CD8-positive, alpha-beta memory T cell (primary cell): ENCODE data around the gene PLBD1. TPM values are rescaled to one million over a fixed set of nuclear protein-coding genes. Genes with fewer than 3 reads are reported as not detected.

Experiments
- CTCF ChIA-PET: fragments of 350-600 bp; sonication (Branson Sonifier 250); formaldehyde crosslinking; loops from one replicate; lab custom pipeline; 2021; ENCODE audit warnings: antibody characterized with exemption; lab: Charles Lee
- POLR2A ChIA-PET: fragments of 350-600 bp; sonication (Branson Sonifier 250); formaldehyde crosslinking; loops from one replicate; lab custom pipeline; 2021; ENCODE audit warnings: antibody characterized with exemption; lab: Charles Lee
- DNase-seq, 5 donors: peaks; one replicate each; pipeline versions ENCODE4 v3.0.0 to v3.0.0-alpha.2; 2020 to 2022; ENCODE audit warnings: mixed read lengths in 1 of 5
- H3K27ac ChIP-seq: one replicate; pipeline ENCODE4 v1.7.0; 2013; ENCODE audit warnings: low read depth, mild to moderate bottlenecking, low read length, moderate library complexity
- H3K27me3 ChIP-seq: 2 replicates; pipeline ENCODE4 v1.7.0; 2013; ENCODE audit warnings: low read length, mild to moderate bottlenecking; ENCODE audit not compliant: insufficient read depth, poor library complexity, severe bottlenecking
- H3K36me3 ChIP-seq: 2 replicates; pipeline ENCODE4 v1.7.0; 2013; ENCODE audit warnings: mild to moderate bottlenecking, low read length, moderate library complexity; ENCODE audit not compliant: insufficient read depth
- H3K4me1 ChIP-seq: 2 replicates; pipeline ENCODE4 v1.7.0; 2013; ENCODE audit warnings: mild to moderate bottlenecking, low read length, moderate library complexity; ENCODE audit not compliant: insufficient read depth
- H3K4me3 ChIP-seq: 2 replicates; pipeline ENCODE4 v1.7.0; 2013; ENCODE audit warnings: mild to moderate bottlenecking, low read length
- H3K9me3 ChIP-seq: 2 replicates; pipeline ENCODE4 v1.7.0; 2013; ENCODE audit warnings: mild to moderate bottlenecking, low read length
- H3K27ac Mint-ChIP-seq, 8 donors: one replicate each; pipeline ENCODE4 v1.8.0; 2020 to 2021; ENCODE audit warnings: mixed read lengths in 8 of 8, mild to moderate bottlenecking in 6 of 8, inconsistent platforms in 3 of 8, moderate library complexity in 3 of 8
- H3K27me3 Mint-ChIP-seq, 2 donors: one replicate each; pipeline ENCODE4 v1.8.0; 2020 to 2021; ENCODE audit warnings: mixed read lengths in 2 of 2, mild to moderate bottlenecking in 1 of 2, moderate library complexity in 1 of 2
- H3K36me3 Mint-ChIP-seq, 3 donors: one replicate each; pipeline ENCODE4 v1.8.0; 2020 to 2021; ENCODE audit warnings: mixed read lengths in 3 of 3, inconsistent platforms in 1 of 3, mild to moderate bottlenecking in 1 of 3
- H3K4me1 Mint-ChIP-seq, 3 donors: one replicate each; pipeline ENCODE4 v1.8.0; 2020 to 2021; ENCODE audit warnings: mixed read lengths in 3 of 3, inconsistent platforms in 1 of 3, mild to moderate bottlenecking in 1 of 3
- H3K4me3 Mint-ChIP-seq, 7 donors: one replicate each; pipeline ENCODE4 v1.8.0; 2020 to 2021; ENCODE audit warnings: mixed read lengths in 7 of 7, mild to moderate bottlenecking in 6 of 7, moderate library complexity in 4 of 7, inconsistent platforms in 2 of 7
- H3K9me3 Mint-ChIP-seq, 5 donors: one replicate each; pipeline ENCODE4 v1.8.0; 2020 to 2022; ENCODE audit warnings: mixed read lengths in 5 of 5, mild to moderate bottlenecking in 3 of 5, moderate library complexity in 2 of 5, inconsistent platforms in 1 of 5
- polyA plus RNA-seq: library from polyadenylated mRNA; unstranded; fragments of 300-500 nt; fragmentation: Illumina TruSeq; gene quantifications from one replicate; pipeline ENCODE4 v1.2.3, GENCODE V29; 2021
- total RNA-seq, 2 experiments: library from RNA; stranded (reverse); gene quantifications; one replicate each; pipeline ENCODE4 v1.2.3, GENCODE V29; 2021

PLBD1 gene
- total and polyA plus RNA-seq, 3 experiments from 2014 or later = 0.24 TPM; not detected in 2

- DNase-seq = peak in 2 of 5 donors; percentile 59 to 69
- H3K4me1 Mint-ChIP-seq = peaks cover 19 to 23% (median 22%) of the 10 kb centered on the region in 3 donors
- Histone ChIP-seq H3K36me3 (no peaks in the 10 kb centered on the region), H3K4me3 (no peak overlapping the region), H3K4me1 (peaks cover 5% of the 10 kb centered on the region), H3K27me3 (no peaks in the 10 kb centered on the region), H3K9me3 (no peaks in the 10 kb centered on the region), H3K27ac (no peak overlapping the region)
- peaks cover 3 to 15% of the 10 kb centered on the region in 2 donors for H3K27me3 Mint-ChIP-seq
- H3K36me3 Mint-ChIP-seq = no peaks in the 10 kb centered on the region
- H3K9me3 Mint-ChIP-seq = no peaks in the 10 kb centered on the region
- ChIA-PET POLR2A (no interaction called here), CTCF (no interaction called here)
- H3K4me3 Mint-ChIP-seq = peak overlapping the region in 5 of 7 donors; percentile 8 to 61 (median 49)
- H3K27ac Mint-ChIP-seq = peak overlapping the region in 3 of 8 donors; percentile 5 to 60 (median 15)
Observed at GRCh38 chr12:14577344-14577743, 9.7 kb upstream of the PLBD1 start.

- Histone ChIP-seq H3K4me1 (peaks cover 5% of the 10 kb centered on the region), H3K4me3 (no peak overlapping the region), H3K27me3 (peaks cover 4% of the 10 kb centered on the region), H3K9me3 (no peaks in the 10 kb centered on the region), H3K36me3 (no peaks in the 10 kb centered on the region), H3K27ac (no peak overlapping the region)
- peak in 1 of 5 donors; percentile 3 for DNase-seq
- peak overlapping the region in 2 of 8 donors; percentile 5 to 15 for H3K27ac Mint-ChIP-seq
- peaks cover under 1 to 20% of the 10 kb centered on the region in 2 donors for H3K27me3 Mint-ChIP-seq
- H3K9me3 Mint-ChIP-seq = no peaks in the 10 kb centered on the region
- ChIA-PET POLR2A (no interaction called here), CTCF (no interaction called here)
- H3K4me3 Mint-ChIP-seq = peak overlapping the region in 6 of 7 donors; percentile 8 to 61 (median 41)
- no peaks in the 10 kb centered on the region for H3K36me3 Mint-ChIP-seq
- peaks cover 19 to 23% (median 22%) of the 10 kb centered on the region in 3 donors for H3K4me1 Mint-ChIP-seq
Observed at GRCh38 chr12:14576896-14577295, 9.2 kb upstream of the PLBD1 start.

- H3K9me3 Mint-ChIP-seq = no peaks in the 10 kb centered on the region
- no peak for DNase-seq
- H3K27me3 Mint-ChIP-seq = peaks cover 5 to 27% of the 10 kb centered on the region in 2 donors
- Histone ChIP-seq H3K4me1 (peaks cover 5% of the 10 kb centered on the region), H3K27ac (no peak overlapping the region), H3K36me3 (no peaks in the 10 kb centered on the region), H3K27me3 (peaks cover 4% of the 10 kb centered on the region), H3K4me3 (no peak overlapping the region), H3K9me3 (no peaks in the 10 kb centered on the region)
- POLR2A ChIA-PET = no interaction called here
- no peak overlapping the region for H3K27ac Mint-ChIP-seq
- no peaks in the 10 kb centered on the region for H3K36me3 Mint-ChIP-seq
- CTCF ChIA-PET = interaction anchor here (1.0 kb wide), 1 partner anchor 8 kb away, joined by 3 read pairs; no protein-coding TSS in a partner anchor
- H3K4me1 Mint-ChIP-seq = peaks cover 19 to 23% (median 22%) of the 10 kb centered on the region in 3 donors
- no peak overlapping the region for H3K4me3 Mint-ChIP-seq
Observed at GRCh38 chr12:14575585-14575984, 7.9 kb upstream of the PLBD1 start.

GRCh38 chr12:14573118-14573517 lies 5.4 kb upstream of the PLBD1 start:
- no peaks in the 10 kb centered on the region for H3K9me3 ChIP-seq
- H3K36me3 ChIP-seq = no peaks in the 10 kb centered on the region
- no peak overlapping the region for H3K27ac ChIP-seq
- POLR2A ChIA-PET = no interaction called here
- peaks cover 4% of the 10 kb centered on the region for H3K27me3 ChIP-seq
- no peak overlapping the region for H3K4me3 Mint-ChIP-seq
- no peaks in the 10 kb centered on the region for H3K9me3 Mint-ChIP-seq
- H3K4me1 ChIP-seq = peaks cover 5% of the 10 kb centered on the region
- no peak overlapping the region for H3K27ac Mint-ChIP-seq
- no peak overlapping the region for H3K4me3 ChIP-seq
- CTCF ChIA-PET = no interaction called here
- H3K36me3 Mint-ChIP-seq = no peaks in the 10 kb centered on the region
- DNase-seq = no peak
- H3K4me1 Mint-ChIP-seq = peaks cover 19 to 23% (median 22%) of the 10 kb centered on the region in 3 donors
- peaks cover 16 to 45% of the 10 kb centered on the region in 2 donors for H3K27me3 Mint-ChIP-seq

GRCh38 chr12:14572401-14572800 lies 4.7 kb upstream of the PLBD1 start:
- Histone ChIP-seq H3K36me3 (no peaks in the 10 kb centered on the region), H3K9me3 (no peaks in the 10 kb centered on the region), H3K27me3 (peaks cover 4% of the 10 kb centered on the region), H3K27ac (no peak overlapping the region), H3K4me1 (peaks cover 5% of the 10 kb centered on the region), H3K4me3 (no peak overlapping the region)
- no peaks in the 10 kb centered on the region for H3K9me3 Mint-ChIP-seq
- no peaks in the 10 kb centered on the region for H3K36me3 Mint-ChIP-seq
- peaks cover 21 to 49% of the 10 kb centered on the region in 2 donors for H3K27me3 Mint-ChIP-seq
- no peak overlapping the region for H3K27ac Mint-ChIP-seq
- no peak for DNase-seq
- H3K4me3 Mint-ChIP-seq = no peak overlapping the region
- POLR2A ChIA-PET = no interaction called here
- peaks cover 16 to 21% (median 20%) of the 10 kb centered on the region in 3 donors for H3K4me1 Mint-ChIP-seq
- CTCF ChIA-PET = no interaction called here

- Mint-ChIP-seq H3K27ac (no peak overlapping the region), H3K36me3 (no peaks in the 10 kb centered on the region), H3K4me3 (no peak overlapping the region), H3K4me1 (peaks cover 10 to 18% (median 15%) of the 10 kb centered on the region in 3 donors), H3K27me3 (peaks cover 25 to 53% of the 10 kb centered on the region in 2 donors), H3K9me3 (no peaks in the 10 kb centered on the region)
- Histone ChIP-seq H3K9me3 (no peaks in the 10 kb centered on the region), H3K4me3 (no peak overlapping the region), H3K27me3 (peaks cover 4% of the 10 kb centered on the region), H3K4me1 (peaks cover under 1% of the 10 kb centered on the region), H3K27ac (no peak overlapping the region), H3K36me3 (no peaks in the 10 kb centered on the region)
- CTCF ChIA-PET = no interaction called here
- POLR2A ChIA-PET = no interaction called here
- DNase-seq = no peak
Observed at GRCh38 chr12:14571779-14572178, 4.1 kb upstream of the PLBD1 start.

GRCh38 chr12:14570231-14570630 lies 2.5 kb upstream of the PLBD1 start:
- Histone ChIP-seq H3K4me3 (no peak overlapping the region), H3K27ac (no peak overlapping the region), H3K27me3 (peaks cover 4% of the 10 kb centered on the region), H3K4me1 (no peaks in the 10 kb centered on the region), H3K36me3 (no peaks in the 10 kb centered on the region), H3K9me3 (no peaks in the 10 kb centered on the region)
- no peak for DNase-seq
- H3K4me1 Mint-ChIP-seq = peaks cover 3 to 9% (median 5%) of the 10 kb centered on the region in 3 donors
- peaks cover 35 to 61% of the 10 kb centered on the region in 2 donors for H3K27me3 Mint-ChIP-seq
- no peak overlapping the region for H3K4me3 Mint-ChIP-seq
- CTCF ChIA-PET = no interaction called here
- H3K36me3 Mint-ChIP-seq = no peaks in the 10 kb centered on the region
- peak overlapping the region in 1 of 8 donors; percentile 45 for H3K27ac Mint-ChIP-seq
- POLR2A ChIA-PET = no interaction called here
- H3K9me3 Mint-ChIP-seq = no peaks in the 10 kb centered on the region

GRCh38 chr12:14564336-14564959 lies 3.2 kb downstream of the PLBD1 start:
- no peaks in the 10 kb centered on the region for H3K36me3 Mint-ChIP-seq
- CTCF ChIA-PET = no interaction called here
- H3K27me3 Mint-ChIP-seq = peaks cover 27 to 28% of the 10 kb centered on the region in 2 donors
- Histone ChIP-seq H3K36me3 (no peaks in the 10 kb centered on the region), H3K4me3 (no peak overlapping the region), H3K9me3 (no peaks in the 10 kb centered on the region), H3K27me3 (no peaks in the 10 kb centered on the region), H3K4me1 (no peaks in the 10 kb centered on the region), H3K27ac (no peak overlapping the region)
- no peak for DNase-seq
- no peak overlapping the region for H3K4me3 Mint-ChIP-seq
- H3K4me1 Mint-ChIP-seq = peaks cover 5 to 15% (median 11%) of the 10 kb centered on the region in 3 donors
- H3K27ac Mint-ChIP-seq = no peak overlapping the region
- POLR2A ChIA-PET = no interaction called here
- H3K9me3 Mint-ChIP-seq = no peaks in the 10 kb centered on the region
